Activated T-cell treated with anti-CD3 and anti-CD28 coated beads, Interleukin-2, amount 50 U/mL, for 24 hours (primary cell): Measurements from ENCODE around the gene TTLL5.
A peak's percentile ranks its signal among the peaks of the same experiment; 100 is the strongest.
"Not testable (repeated sequence)": the region's sequence is repeated elsewhere in the genome, so short reads cannot be mapped to it uniquely, and the experiment has no call there.

Source experiments
- DNase-seq: peaks from one replicate; pipeline ENCODE4 v3.0.0-alpha.2; 2020
- H3K27ac Mint-ChIP-seq: 2 replicates; pipeline ENCODE4 v1.8.0; 2020; ENCODE audit warnings: mild to moderate bottlenecking, mixed read lengths
- H3K27me3 Mint-ChIP-seq: 2 replicates; pipeline ENCODE4 v1.8.0; 2020; ENCODE audit warnings: mixed read lengths
- H3K36me3 Mint-ChIP-seq: 2 replicates; pipeline ENCODE4 v1.8.0; 2020; ENCODE audit warnings: low read depth, mixed read lengths
- H3K4me1 Mint-ChIP-seq: 2 replicates; pipeline ENCODE4 v1.8.0; 2020; ENCODE audit warnings: low read depth, mixed read lengths
- H3K4me3 Mint-ChIP-seq: 2 replicates; pipeline ENCODE4 v1.8.0; 2020; ENCODE audit warnings: mild to moderate bottlenecking, moderate library complexity, mixed read lengths
- H3K9me3 Mint-ChIP-seq: 2 replicates; pipeline ENCODE4 v1.8.0; 2020; ENCODE audit warnings: mixed read lengths

TTLL5 gene

GRCh38 chr14:75658957-75659356, 2.1 kb upstream of the TTLL5 start:
- Mint-ChIP-seq H3K27ac (peak overlapping the region; percentile 74), H3K27me3 (no peaks in the 10 kb centered on the region), H3K4me1 (peaks cover 34% of the 10 kb centered on the region), H3K9me3 (no peaks in the 10 kb centered on the region), H3K4me3 (no peak overlapping the region), H3K36me3 (peaks cover 39% of the 10 kb centered on the region)
- no peak for DNase-seq

GRCh38 chr14:75660238-75660629, 812 bp upstream of the TTLL5 start:
- peak overlapping the region; percentile 92 for H3K4me3 Mint-ChIP-seq
- DNase-seq, result no peak
- H3K36me3 Mint-ChIP-seq, result peaks cover 39% of the 10 kb centered on the region
- no peaks in the 10 kb centered on the region for H3K27me3 Mint-ChIP-seq
- peaks cover 34% of the 10 kb centered on the region for H3K4me1 Mint-ChIP-seq
- no peaks in the 10 kb centered on the region for H3K9me3 Mint-ChIP-seq
- peak overlapping the region; percentile 96 for H3K27ac Mint-ChIP-seq

GRCh38 chr14:75661499-75661814, 411 bp downstream of the TTLL5 start:
- Mint-ChIP-seq H3K27ac (peak overlapping the region; percentile 96), H3K27me3 (no peaks in the 10 kb centered on the region)
- no peak for DNase-seq

GRCh38 chr14:75662966-75663365, 1.9 kb downstream of the TTLL5 start:
- H3K36me3 Mint-ChIP-seq, result peaks cover 46% of the 10 kb centered on the region
- no peaks in the 10 kb centered on the region for H3K9me3 Mint-ChIP-seq
- peak overlapping the region; percentile 49 for H3K4me3 Mint-ChIP-seq
- H3K4me1 Mint-ChIP-seq, result peaks cover 35% of the 10 kb centered on the region
- H3K27me3 Mint-ChIP-seq, result no peaks in the 10 kb centered on the region
- DNase-seq, result no peak
- H3K27ac Mint-ChIP-seq, result no peak overlapping the region

More at GRCh38 chr14:75661499-75661814, 411 bp downstream of the TTLL5 start:
- H3K36me3 Mint-ChIP-seq, result peaks cover 39% of the 10 kb centered on the region
- H3K4me1 Mint-ChIP-seq, result peaks cover 35% of the 10 kb centered on the region
- H3K4me3 Mint-ChIP-seq, result peak overlapping the region; percentile 92
- no peaks in the 10 kb centered on the region for H3K9me3 Mint-ChIP-seq

- H3K36me3 Mint-ChIP-seq, result peaks cover 73% of the 10 kb centered on the region
- no peaks in the 10 kb centered on the region for H3K9me3 Mint-ChIP-seq
- no peaks in the 10 kb centered on the region for H3K27me3 Mint-ChIP-seq
- no peak for DNase-seq
- no peak overlapping the region for H3K27ac Mint-ChIP-seq
- H3K4me1 Mint-ChIP-seq, result peaks cover 17% of the 10 kb centered on the region
- H3K4me3 Mint-ChIP-seq, result no peak overlapping the region
These were observed 6.2 kb downstream of the TTLL5 start for GRCh38 chr14:75667099-75667765.

- H3K9me3 Mint-ChIP-seq, result peaks cover 4% of the 10 kb centered on the region
- H3K27ac Mint-ChIP-seq, result peak overlapping the region; percentile 85
- no peaks in the 10 kb centered on the region for H3K27me3 Mint-ChIP-seq
- H3K36me3 Mint-ChIP-seq, result peaks cover 62% of the 10 kb centered on the region
- no peak overlapping the region for H3K4me3 Mint-ChIP-seq
- no peak for DNase-seq
- H3K4me1 Mint-ChIP-seq, result peaks cover 32% of the 10 kb centered on the region
These were observed 11.7 kb downstream of the TTLL5 start for GRCh38 chr14:75672605-75673192.

- H3K27ac Mint-ChIP-seq, result peak overlapping the region; percentile 85
- H3K9me3 Mint-ChIP-seq, result peaks cover 4% of the 10 kb centered on the region
- no peak for DNase-seq
- H3K36me3 Mint-ChIP-seq, result peaks cover 59% of the 10 kb centered on the region
- H3K27me3 Mint-ChIP-seq, result no peaks in the 10 kb centered on the region
- H3K4me3 Mint-ChIP-seq, result no peak overlapping the region
- peaks cover 32% of the 10 kb centered on the region for H3K4me1 Mint-ChIP-seq
These were observed 12.4 kb downstream of the TTLL5 start for GRCh38 chr14:75673345-75674035.

- DNase-seq, result no peak
- Mint-ChIP-seq H3K4me1 (peaks cover 29% of the 10 kb centered on the region), H3K27me3 (no peaks in the 10 kb centered on the region), H3K36me3 (peaks cover 51% of the 10 kb centered on the region), H3K4me3 (no peak overlapping the region), H3K27ac (no peak overlapping the region), H3K9me3 (peaks cover 4% of the 10 kb centered on the region)
These were observed 14.4 kb downstream of the TTLL5 start for GRCh38 chr14:75675265-75675960.

GRCh38 chr14:75685910-75686309, 24.9 kb downstream of the TTLL5 start:
- Mint-ChIP-seq H3K27ac (no peak overlapping the region), H3K36me3 (peaks cover 69% of the 10 kb centered on the region), H3K4me1 (peaks cover 10% of the 10 kb centered on the region), H3K27me3 (no peaks in the 10 kb centered on the region), H3K9me3 (no peaks in the 10 kb centered on the region), H3K4me3 (no peak overlapping the region)
- no peak for DNase-seq

GRCh38 chr14:75689012-75689411, 28.0 kb downstream of the TTLL5 start:
- Mint-ChIP-seq H3K4me3 (no peak overlapping the region), H3K27me3 (no peaks in the 10 kb centered on the region), H3K27ac (no peak overlapping the region), H3K9me3 (no peaks in the 10 kb centered on the region), H3K36me3 (peaks cover 71% of the 10 kb centered on the region), H3K4me1 (peaks cover 10% of the 10 kb centered on the region)
- no peak for DNase-seq

- no peak for DNase-seq
- H3K27me3 Mint-ChIP-seq, result no peaks in the 10 kb centered on the region
- no peak overlapping the region for H3K27ac Mint-ChIP-seq
- peaks cover 4% of the 10 kb centered on the region for H3K9me3 Mint-ChIP-seq
- no peak overlapping the region for H3K4me3 Mint-ChIP-seq
- peaks cover 10% of the 10 kb centered on the region for H3K4me1 Mint-ChIP-seq
- H3K36me3 Mint-ChIP-seq, result peaks cover 73% of the 10 kb centered on the region
These were observed 29.0 kb downstream of the TTLL5 start for GRCh38 chr14:75690010-75690409.

- H3K4me3 Mint-ChIP-seq, H3K9me3 Mint-ChIP-seq, H3K27me3 Mint-ChIP-seq, H3K4me1 Mint-ChIP-seq, H3K27ac Mint-ChIP-seq, DNase-seq: not testable (repeated sequence)
- peaks cover 84% of the 10 kb centered on the region for H3K36me3 Mint-ChIP-seq
These were observed 34.0 kb downstream of the TTLL5 start for GRCh38 chr14:75695025-75695424.

GRCh38 chr14:75697386-75697785, 36.3 kb downstream of the TTLL5 start:
- no peaks in the 10 kb centered on the region for H3K27me3 Mint-ChIP-seq
- H3K9me3 Mint-ChIP-seq, result peaks cover 6% of the 10 kb centered on the region
- H3K4me1 Mint-ChIP-seq, result no peaks in the 10 kb centered on the region
- no peak for DNase-seq
- no peak overlapping the region for H3K27ac Mint-ChIP-seq
- peaks cover 85% of the 10 kb centered on the region for H3K36me3 Mint-ChIP-seq
- H3K4me3 Mint-ChIP-seq, result no peak overlapping the region

- Mint-ChIP-seq H3K4me3 (no peak overlapping the region), H3K36me3 (peaks cover 85% of the 10 kb centered on the region), H3K9me3 (peaks cover 6% of the 10 kb centered on the region), H3K27ac (no peak overlapping the region), H3K4me1 (no peaks in the 10 kb centered on the region), H3K27me3 (no peaks in the 10 kb centered on the region)
- DNase-seq, result no peak
These were observed 36.9 kb downstream of the TTLL5 start for GRCh38 chr14:75697918-75698317.

- no peak for DNase-seq
- peaks cover 6% of the 10 kb centered on the region for H3K9me3 Mint-ChIP-seq
- H3K27me3 Mint-ChIP-seq, result no peaks in the 10 kb centered on the region
- no peak overlapping the region for H3K27ac Mint-ChIP-seq
- H3K4me3 Mint-ChIP-seq, result no peak overlapping the region
- no peaks in the 10 kb centered on the region for H3K4me1 Mint-ChIP-seq
- H3K36me3 Mint-ChIP-seq, result peaks cover 72% of the 10 kb centered on the region
These were observed 38.3 kb downstream of the TTLL5 start for GRCh38 chr14:75699331-75699730.
